ENCODE data around the gene AFG3L2. TPM values are rescaled to one million over a fixed set of nuclear protein-coding genes. Genes with fewer than 3 reads are reported as not detected.

AFG3L2 gene
- total RNA-seq, 1 donor from 2014 or later = 51.7 TPM

DNA sequence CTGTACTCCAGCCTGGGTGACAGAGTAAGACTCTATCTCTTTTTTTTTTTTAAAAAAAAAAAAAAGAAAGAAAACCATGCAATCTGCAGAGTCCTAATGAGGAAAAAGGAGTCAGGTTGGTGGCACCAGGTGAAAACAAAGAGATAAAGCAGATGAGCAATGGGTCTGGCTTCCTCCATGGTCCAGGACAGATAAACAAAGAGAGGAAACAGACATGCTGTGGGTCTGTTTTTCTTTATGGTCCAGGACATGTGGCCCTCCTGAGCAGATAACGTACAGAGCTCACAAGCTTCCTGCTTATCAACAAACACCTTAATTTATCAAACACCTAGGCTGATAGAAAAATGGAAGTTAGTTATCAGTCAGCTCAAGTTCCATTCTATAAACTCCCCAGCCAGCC lies 93.4 kb downstream of the AFG3L2 start:
- Histone ChIP-seq H3K27ac (no peak overlapping the region), H3K27me3 (peaks cover 40% of the 10 kb centered on the region), H3K9me3 (ENCODE audit: low read depth) (no peaks in the 10 kb centered on the region), H3K36me3 (no peaks in the 10 kb centered on the region), H4K20me1 (ENCODE audit: low read depth) (no peaks in the 10 kb centered on the region), H3K4me1 (peaks cover 15% of the 10 kb centered on the region), H3K4me3 (no peak overlapping the region), H3K79me2 (ENCODE audit: low read depth) (no peaks in the 10 kb centered on the region), H3F3A (ENCODE audit: low read depth) (peaks cover 23% of the 10 kb centered on the region), H2AFZ (replicated peaks) (no peak overlapping the region), H3K9ac (no peak overlapping the region), H3K4me2 (no peak overlapping the region)
- peaks cover 42% of the 10 kb centered on the region for H3K27me3 Mint-ChIP-seq (ENCODE audit: insufficient read depth, low read depth)
- no peaks in the 10 kb centered on the region for H3K36me3 Mint-ChIP-seq
- H3K4me3 Mint-ChIP-seq = no peak overlapping the region
- no peaks in the 10 kb centered on the region for H3K9me3 Mint-ChIP-seq
- TF ChIP-seq EZH2phosphoT487 (IDR thresholded peaks at IDR 0.05) (no peak), EZH2 (IDR thresholded peaks at IDR 0.05) (no peak)
- TF ChIP-seq, protein P1, sequence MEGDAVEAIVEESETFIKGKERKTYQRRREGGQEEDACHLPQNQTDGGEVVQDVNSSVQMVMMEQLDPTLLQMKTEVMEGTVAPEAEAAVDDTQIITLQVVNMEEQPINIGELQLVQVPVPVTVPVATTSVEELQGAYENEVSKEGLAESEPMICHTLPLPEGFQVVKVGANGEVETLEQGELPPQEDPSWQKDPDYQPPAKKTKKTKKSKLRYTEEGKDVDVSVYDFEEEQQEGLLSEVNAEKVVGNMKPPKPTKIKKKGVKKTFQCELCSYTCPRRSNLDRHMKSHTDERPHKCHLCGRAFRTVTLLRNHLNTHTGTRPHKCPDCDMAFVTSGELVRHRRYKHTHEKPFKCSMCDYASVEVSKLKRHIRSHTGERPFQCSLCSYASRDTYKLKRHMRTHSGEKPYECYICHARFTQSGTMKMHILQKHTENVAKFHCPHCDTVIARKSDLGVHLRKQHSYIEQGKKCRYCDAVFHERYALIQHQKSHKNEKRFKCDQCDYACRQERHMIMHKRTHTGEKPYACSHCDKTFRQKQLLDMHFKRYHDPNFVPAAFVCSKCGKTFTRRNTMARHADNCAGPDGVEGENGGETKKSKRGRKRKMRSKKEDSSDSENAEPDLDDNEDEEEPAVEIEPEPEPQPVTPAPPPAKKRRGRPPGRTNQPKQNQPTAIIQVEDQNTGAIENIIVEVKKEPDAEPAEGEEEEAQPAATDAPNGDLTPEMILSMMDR (IDR thresholded peaks at IDR 0.05) = no peak
- no peak overlapping the region for H3K27ac Mint-ChIP-seq
- H3K4me1 Mint-ChIP-seq = peaks cover 52% of the 10 kb centered on the region
- no peak for DNase-seq (ENCODE audit: low spot score)

DNA sequence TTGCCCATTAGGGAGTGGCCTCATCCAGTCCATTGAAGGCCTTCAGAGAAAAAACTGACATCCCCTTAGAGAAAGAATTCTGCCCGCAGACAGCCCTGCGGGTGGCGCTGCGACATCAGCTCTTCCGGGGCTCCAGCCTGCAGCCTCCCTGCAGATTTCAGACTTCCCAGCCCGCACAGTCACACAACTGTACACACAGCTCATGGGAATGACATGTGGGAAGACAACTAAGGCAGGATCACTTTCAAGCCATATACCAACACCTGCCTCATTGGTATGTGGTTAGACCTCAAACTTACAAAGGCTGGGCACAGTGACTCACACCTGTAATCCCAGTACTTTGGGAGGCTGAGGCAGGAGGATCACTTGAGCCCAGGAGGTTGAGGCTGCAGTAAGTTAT lies 93.8 kb downstream of the AFG3L2 start:
- Histone ChIP-seq H3K36me3 (no peaks in the 10 kb centered on the region), H3K9me3 (ENCODE audit: low read depth) (no peaks in the 10 kb centered on the region), H2AFZ (replicated peaks) (no peak overlapping the region), H3K27ac (no peak overlapping the region), H4K20me1 (ENCODE audit: low read depth) (no peaks in the 10 kb centered on the region), H3K79me2 (ENCODE audit: low read depth) (no peaks in the 10 kb centered on the region), H3K27me3 (peaks cover 36% of the 10 kb centered on the region), H3K9ac (no peak overlapping the region), H3F3A (ENCODE audit: low read depth) (peaks cover 23% of the 10 kb centered on the region), H3K4me2 (no peak overlapping the region), H3K4me1 (peaks cover 15% of the 10 kb centered on the region), H3K4me3 (no peak overlapping the region)
- Mint-ChIP-seq H3K27me3 (ENCODE audit: insufficient read depth, low read depth) (peaks cover 39% of the 10 kb centered on the region), H3K4me1 (peaks cover 51% of the 10 kb centered on the region), H3K27ac (peak overlapping the region; percentile 93), H3K36me3 (no peaks in the 10 kb centered on the region), H3K9me3 (no peaks in the 10 kb centered on the region), H3K4me3 (no peak overlapping the region)
- DNase-seq (ENCODE audit: low spot score) = peak; percentile 48
- TF ChIP-seq EZH2phosphoT487 (IDR thresholded peaks at IDR 0.05) (no peak), EZH2 (IDR thresholded peaks at IDR 0.05) (no peak)
- TF ChIP-seq, protein P1 (IDR thresholded peaks at IDR 0.05) = peak; percentile 56

- Histone ChIP-seq H3K79me2 (ENCODE audit: low read depth) (no peaks in the 10 kb centered on the region), H4K20me1 (ENCODE audit: low read depth) (no peaks in the 10 kb centered on the region), H3K9ac (no peak overlapping the region), H3K4me1 (peaks cover 14% of the 10 kb centered on the region), H2AFZ (replicated peaks) (no peak overlapping the region), H3F3A (ENCODE audit: low read depth) (peaks cover 30% of the 10 kb centered on the region), H3K9me3 (ENCODE audit: low read depth) (no peaks in the 10 kb centered on the region), H3K27ac (no peak overlapping the region), H3K36me3 (no peaks in the 10 kb centered on the region), H3K27me3 (peaks cover 29% of the 10 kb centered on the region), H3K4me3 (no peak overlapping the region), H3K4me2 (no peak overlapping the region)
- H3K27me3 Mint-ChIP-seq (ENCODE audit: insufficient read depth, low read depth) = peaks cover 32% of the 10 kb centered on the region
- no peak for TF ChIP-seq EZH2phosphoT487 (IDR thresholded peaks at IDR 0.05)
- TF ChIP-seq, protein P1 (IDR thresholded peaks at IDR 0.05) = no peak
- TF ChIP-seq EZH2 (IDR thresholded peaks at IDR 0.05) = no peak
- peak overlapping the region; percentile 53 for H3K4me3 Mint-ChIP-seq
- H3K36me3 Mint-ChIP-seq = no peaks in the 10 kb centered on the region
- no peak for DNase-seq (ENCODE audit: low spot score)
- H3K9me3 Mint-ChIP-seq = no peaks in the 10 kb centered on the region
- H3K27ac Mint-ChIP-seq = peak overlapping the region; percentile 57
- peaks cover 51% of the 10 kb centered on the region for H3K4me1 Mint-ChIP-seq
Observed at GRCh38 chr18:12282442-12283039, 94.5 kb downstream of the AFG3L2 start.

Measured in neural progenitor cell (in vitro differentiated cells).